HEK293 (cell line): ENCODE data around the gene LNX1.

ENCODE experiments used
- CTCF ChIA-PET: fragments of 350-600 bp; formaldehyde crosslinking; extraction: SDS; loops from one replicate; lab custom pipeline; 2021; ENCODE audit warnings: antibody characterized with exemption; lab: Yijun Ruan, JAX
- POLR2A ChIA-PET: fragments of 300-600 bp; formaldehyde crosslinking; extraction: SDS; loops from one replicate; lab custom pipeline; 2020; ENCODE audit warnings: antibody characterized with exemption, inconsistent platforms; lab: Yijun Ruan, JAX
- H3K27ac ChIP-seq: fragments of 200-500 bp; sonication (Bioruptor generic); 2 replicates; pipeline ENCODE4 v1.5.1; 2014; ENCODE audit warnings: low read depth, low read length, control low read depth, inconsistent platforms; ENCODE audit errors: extremely low read depth
- H3K36me3 ChIP-seq, 2 experiments: fragments of 200-500 bp in 1 of 2; sonication (Bioruptor generic) in 1 of 2; 1 replicate in 1 of 2; 2 replicates in 1 of 2; pipeline ENCODE4 v1.5.1; 2014 to 2017; ENCODE audit warnings: inconsistent platforms in 2 of 2, low read length in 2 of 2; ENCODE audit not compliant: control insufficient read depth in 2 of 2, insufficient read depth in 1 of 2
- H3K4me1 ChIP-seq: fragments of 200-500 bp; sonication (Bioruptor generic); 2 replicates; pipeline ENCODE4 v1.5.1; 2014; ENCODE audit warnings: mild to moderate bottlenecking, low read length, inconsistent platforms; ENCODE audit not compliant: control insufficient read depth, insufficient read depth
- H3K4me3 ChIP-seq: 2 replicates; pipeline ENCODE4 v1.5.1; 2011; ENCODE audit warnings: low read depth, mild to moderate bottlenecking, control low read depth, low read length, moderate library complexity
- H3K9me3 ChIP-seq: fragments of 200-500 bp; sonication (Bioruptor generic); 2 replicates; pipeline ENCODE4 v1.5.1; 2014; ENCODE audit warnings: low read depth, low read length, inconsistent platforms; ENCODE audit not compliant: control insufficient read depth, insufficient read depth
- BCL11A ChIP-seq: fragments of 450-650 bp; formaldehyde crosslinking; IDR thresholded peaks from 2 replicates; pipeline ENCODE4 v1.5.1; 2016; ENCODE audit warnings: low read depth, missing biosample characterization, missing genetic modification characterization
- GLI2 ChIP-seq: fragments of 450-650 bp; formaldehyde crosslinking; IDR thresholded peaks from 2 replicates; pipeline ENCODE4; 2017; ENCODE audit warnings: missing biosample characterization, missing genetic modification characterization, low read depth, borderline replicate concordance
- KLF10 ChIP-seq: fragments of 450-650 bp; IDR thresholded peaks from 2 replicates; pipeline ENCODE4 v1.5.1; 2018; ENCODE audit warnings: missing biosample characterization, mild to moderate bottlenecking, missing genetic modification characterization
- SALL2 ChIP-seq: fragments of 450-650 bp; formaldehyde crosslinking; IDR thresholded peaks from 2 replicates; pipeline ENCODE4 v1.5.0; 2017; ENCODE audit warnings: missing biosample characterization, mild to moderate bottlenecking, missing genetic modification characterization, borderline replicate concordance
- SCRT2 ChIP-seq: fragments of 450-650 bp; formaldehyde crosslinking; IDR thresholded peaks from 2 replicates; pipeline ENCODE4 v1.5.1; 2016; ENCODE audit warnings: missing biosample characterization, missing genetic modification characterization
- SP2 ChIP-seq: fragments of 450-650 bp; formaldehyde crosslinking; IDR thresholded peaks from 2 replicates; pipeline ENCODE4 v1.5.1; 2016; ENCODE audit warnings: missing biosample characterization, missing genetic modification characterization
- ZFP69B ChIP-seq: fragments of 450-650 bp; formaldehyde crosslinking; IDR thresholded peaks from 2 replicates; pipeline ENCODE4 v1.5.1; 2016; ENCODE audit warnings: missing biosample characterization, missing genetic modification characterization
- ZNF114 ChIP-seq: fragments of 450-650 bp; formaldehyde crosslinking; IDR thresholded peaks from 2 replicates; pipeline ENCODE4 v1.5.0; 2017; ENCODE audit warnings: missing biosample characterization, missing genetic modification characterization
- ZNF133 ChIP-seq: fragments of 450-650 bp; formaldehyde crosslinking; IDR thresholded peaks from 2 replicates; pipeline ENCODE4 v1.5.1; 2016; ENCODE audit warnings: missing biosample characterization, missing genetic modification characterization
- ZNF184 ChIP-seq: fragments of 450-650 bp; IDR thresholded peaks from 2 replicates; pipeline ENCODE4 v1.5.1; 2018; ENCODE audit warnings: missing biosample characterization, mild to moderate bottlenecking, missing genetic modification characterization
- ZNF302 ChIP-seq: fragments of 450-650 bp; formaldehyde crosslinking; IDR thresholded peaks from 2 replicates; pipeline ENCODE4 v1.5.1; 2016; ENCODE audit warnings: missing biosample characterization, missing genetic modification characterization, low read depth
- ZNF335 ChIP-seq: fragments of 450-650 bp; formaldehyde crosslinking; conservative IDR thresholded peaks from 2 replicates; pipeline ENCODE4 v1.5.1; 2016; ENCODE audit warnings: missing biosample characterization, missing genetic modification characterization
- ZNF350 ChIP-seq: fragments of 450-650 bp; formaldehyde crosslinking; IDR thresholded peaks from 2 replicates; pipeline ENCODE4 v1.5.0; 2017; ENCODE audit warnings: missing biosample characterization, mild to moderate bottlenecking, missing genetic modification characterization
- ZNF354C ChIP-seq: fragments of 450-650 bp; formaldehyde crosslinking; IDR thresholded peaks from 2 replicates; pipeline ENCODE4 v1.5.1; 2016; ENCODE audit warnings: missing biosample characterization, missing genetic modification characterization, low read depth, borderline replicate concordance
- ZNF391 ChIP-seq: fragments of 450-650 bp; formaldehyde crosslinking; IDR thresholded peaks from 2 replicates; pipeline ENCODE4 v1.5.1; 2016; ENCODE audit warnings: low read depth, missing biosample characterization, missing genetic modification characterization, borderline replicate concordance
- ZNF514 ChIP-seq: fragments of 450-650 bp; formaldehyde crosslinking; IDR thresholded peaks from 2 replicates; pipeline ENCODE4 v1.5.1; 2016; ENCODE audit warnings: missing biosample characterization, missing genetic modification characterization
- ZNF677 ChIP-seq: fragments of 450-650 bp; IDR thresholded peaks from 2 replicates; pipeline ENCODE4 v1.5.0; 2018; ENCODE audit warnings: missing biosample characterization, mild to moderate bottlenecking, missing genetic modification characterization, moderate library complexity
- ZNF768 ChIP-seq: fragments of 450-650 bp; formaldehyde crosslinking; IDR thresholded peaks from 2 replicates; pipeline ENCODE4 v1.5.1; 2018; ENCODE audit warnings: missing biosample characterization, mild to moderate bottlenecking, missing genetic modification characterization
- ZNF776 ChIP-seq: fragments of 450-650 bp; formaldehyde crosslinking; IDR thresholded peaks from 2 replicates; pipeline ENCODE4 v1.5.0; 2017; ENCODE audit warnings: missing biosample characterization, missing genetic modification characterization, borderline replicate concordance
- ZNF785 ChIP-seq: fragments of 450-650 bp; formaldehyde crosslinking; IDR thresholded peaks from 2 replicates; pipeline ENCODE4 v1.5.1; 2016; ENCODE audit warnings: missing biosample characterization, missing genetic modification characterization
- ZNF792 ChIP-seq: fragments of 450-650 bp; formaldehyde crosslinking; IDR thresholded peaks from 2 replicates; pipeline ENCODE4 v1.5.1; 2016; ENCODE audit warnings: missing biosample characterization, missing genetic modification characterization
- ZNF843 ChIP-seq: fragments of 450-650 bp; formaldehyde crosslinking; IDR thresholded peaks from 2 replicates; pipeline ENCODE4 v1.5.1; 2016; ENCODE audit warnings: missing biosample characterization, missing genetic modification characterization
- ZXDB ChIP-seq: fragments of 450-650 bp; formaldehyde crosslinking; IDR thresholded peaks from 2 replicates; pipeline ENCODE4 v1.5.1; 2016; ENCODE audit warnings: missing biosample characterization, missing genetic modification characterization
- TF ChIP-seq, protein P1 (sequence below): fragments of 450-650 bp; formaldehyde crosslinking; IDR thresholded peaks from 2 replicates; pipeline ENCODE4 v1.5.1; 2016; ENCODE audit warnings: missing biosample characterization, missing genetic modification characterization, borderline replicate concordance
- TF ChIP-seq, protein P2 (sequence below): fragments of 450-650 bp; formaldehyde crosslinking; IDR thresholded peaks from 2 replicates; pipeline ENCODE4 v1.5.1; 2017; ENCODE audit warnings: missing biosample characterization, missing genetic modification characterization
- TF ChIP-seq, protein P3 (sequence below): fragments of 450-650 bp; formaldehyde crosslinking; IDR thresholded peaks from 2 replicates; pipeline ENCODE4 v1.5.1; 2017; ENCODE audit warnings: missing biosample characterization, missing genetic modification characterization

Gene LNX1

GRCh38 chr4:53576676-53577372 lies 14.5 kb downstream of the LNX1 start (continued):
- peak; percentile 91 for TF ChIP-seq ZNF843 (tag by site-specific recombination)
- TF ChIP-seq ZXDB (tag by site-specific recombination), result peak; percentile 62
- TF ChIP-seq KLF10 (tag by site-specific recombination), result 0 out of 2 replicates have a peak, but pooled peaks have one; percentile 32
- no peak for TF ChIP-seq ZNF133
- TF ChIP-seq ZNF768 (tag by site-specific recombination), result no peak
- TF ChIP-seq ZNF350, result no peak
- TF ChIP-seq, protein P1, sequence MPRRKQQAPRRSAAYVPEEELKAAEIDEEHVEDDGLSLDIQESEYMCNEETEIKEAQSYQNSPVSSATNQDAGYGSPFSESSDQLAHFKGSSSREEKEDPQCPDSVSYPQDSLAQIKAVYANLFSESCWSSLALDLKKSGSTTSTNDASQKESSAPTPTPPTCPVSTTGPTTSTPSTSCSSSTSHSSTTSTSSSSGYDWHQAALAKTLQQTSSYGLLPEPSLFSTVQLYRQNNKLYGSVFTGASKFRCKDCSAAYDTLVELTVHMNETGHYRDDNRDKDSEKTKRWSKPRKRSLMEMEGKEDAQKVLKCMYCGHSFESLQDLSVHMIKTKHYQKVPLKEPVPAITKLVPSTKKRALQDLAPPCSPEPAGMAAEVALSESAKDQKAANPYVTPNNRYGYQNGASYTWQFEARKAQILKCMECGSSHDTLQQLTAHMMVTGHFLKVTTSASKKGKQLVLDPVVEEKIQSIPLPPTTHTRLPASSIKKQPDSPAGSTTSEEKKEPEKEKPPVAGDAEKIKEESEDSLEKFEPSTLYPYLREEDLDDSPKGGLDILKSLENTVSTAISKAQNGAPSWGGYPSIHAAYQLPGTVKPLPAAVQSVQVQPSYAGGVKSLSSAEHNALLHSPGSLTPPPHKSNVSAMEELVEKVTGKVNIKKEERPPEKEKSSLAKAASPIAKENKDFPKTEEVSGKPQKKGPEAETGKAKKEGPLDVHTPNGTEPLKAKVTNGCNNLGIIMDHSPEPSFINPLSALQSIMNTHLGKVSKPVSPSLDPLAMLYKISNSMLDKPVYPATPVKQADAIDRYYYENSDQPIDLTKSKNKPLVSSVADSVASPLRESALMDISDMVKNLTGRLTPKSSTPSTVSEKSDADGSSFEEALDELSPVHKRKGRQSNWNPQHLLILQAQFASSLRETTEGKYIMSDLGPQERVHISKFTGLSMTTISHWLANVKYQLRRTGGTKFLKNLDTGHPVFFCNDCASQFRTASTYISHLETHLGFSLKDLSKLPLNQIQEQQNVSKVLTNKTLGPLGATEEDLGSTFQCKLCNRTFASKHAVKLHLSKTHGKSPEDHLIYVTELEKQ (tag by site-specific recombination), result peak; percentile 32; the same call in 1 of the 2 replicates
- TF ChIP-seq, protein P2, sequence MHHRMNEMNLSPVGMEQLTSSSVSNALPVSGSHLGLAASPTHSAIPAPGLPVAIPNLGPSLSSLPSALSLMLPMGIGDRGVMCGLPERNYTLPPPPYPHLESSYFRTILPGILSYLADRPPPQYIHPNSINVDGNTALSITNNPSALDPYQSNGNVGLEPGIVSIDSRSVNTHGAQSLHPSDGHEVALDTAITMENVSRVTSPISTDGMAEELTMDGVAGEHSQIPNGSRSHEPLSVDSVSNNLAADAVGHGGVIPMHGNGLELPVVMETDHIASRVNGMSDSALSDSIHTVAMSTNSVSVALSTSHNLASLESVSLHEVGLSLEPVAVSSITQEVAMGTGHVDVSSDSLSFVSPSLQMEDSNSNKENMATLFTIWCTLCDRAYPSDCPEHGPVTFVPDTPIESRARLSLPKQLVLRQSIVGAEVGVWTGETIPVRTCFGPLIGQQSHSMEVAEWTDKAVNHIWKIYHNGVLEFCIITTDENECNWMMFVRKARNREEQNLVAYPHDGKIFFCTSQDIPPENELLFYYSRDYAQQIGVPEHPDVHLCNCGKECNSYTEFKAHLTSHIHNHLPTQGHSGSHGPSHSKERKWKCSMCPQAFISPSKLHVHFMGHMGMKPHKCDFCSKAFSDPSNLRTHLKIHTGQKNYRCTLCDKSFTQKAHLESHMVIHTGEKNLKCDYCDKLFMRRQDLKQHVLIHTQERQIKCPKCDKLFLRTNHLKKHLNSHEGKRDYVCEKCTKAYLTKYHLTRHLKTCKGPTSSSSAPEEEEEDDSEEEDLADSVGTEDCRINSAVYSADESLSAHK (tag by site-specific recombination), result peak; percentile 65
- TF ChIP-seq GLI2 (tag by site-specific recombination), result peak; percentile 61; the same call in 1 of the 2 replicates
- peak; percentile 45; the same call in 1 of the 2 replicates for TF ChIP-seq ZNF184 (tag by site-specific recombination)
- TF ChIP-seq, protein P3, sequence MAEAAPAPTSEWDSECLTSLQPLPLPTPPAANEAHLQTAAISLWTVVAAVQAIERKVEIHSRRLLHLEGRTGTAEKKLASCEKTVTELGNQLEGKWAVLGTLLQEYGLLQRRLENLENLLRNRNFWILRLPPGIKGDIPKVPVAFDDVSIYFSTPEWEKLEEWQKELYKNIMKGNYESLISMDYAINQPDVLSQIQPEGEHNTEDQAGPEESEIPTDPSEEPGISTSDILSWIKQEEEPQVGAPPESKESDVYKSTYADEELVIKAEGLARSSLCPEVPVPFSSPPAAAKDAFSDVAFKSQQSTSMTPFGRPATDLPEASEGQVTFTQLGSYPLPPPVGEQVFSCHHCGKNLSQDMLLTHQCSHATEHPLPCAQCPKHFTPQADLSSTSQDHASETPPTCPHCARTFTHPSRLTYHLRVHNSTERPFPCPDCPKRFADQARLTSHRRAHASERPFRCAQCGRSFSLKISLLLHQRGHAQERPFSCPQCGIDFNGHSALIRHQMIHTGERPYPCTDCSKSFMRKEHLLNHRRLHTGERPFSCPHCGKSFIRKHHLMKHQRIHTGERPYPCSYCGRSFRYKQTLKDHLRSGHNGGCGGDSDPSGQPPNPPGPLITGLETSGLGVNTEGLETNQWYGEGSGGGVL (tag by site-specific recombination), result peak; percentile 19; the same call in 1 of the 2 replicates
- peak; percentile 56 for TF ChIP-seq ZNF335
- TF ChIP-seq BCL11A (tag by site-specific recombination), result no peak

DNA sequence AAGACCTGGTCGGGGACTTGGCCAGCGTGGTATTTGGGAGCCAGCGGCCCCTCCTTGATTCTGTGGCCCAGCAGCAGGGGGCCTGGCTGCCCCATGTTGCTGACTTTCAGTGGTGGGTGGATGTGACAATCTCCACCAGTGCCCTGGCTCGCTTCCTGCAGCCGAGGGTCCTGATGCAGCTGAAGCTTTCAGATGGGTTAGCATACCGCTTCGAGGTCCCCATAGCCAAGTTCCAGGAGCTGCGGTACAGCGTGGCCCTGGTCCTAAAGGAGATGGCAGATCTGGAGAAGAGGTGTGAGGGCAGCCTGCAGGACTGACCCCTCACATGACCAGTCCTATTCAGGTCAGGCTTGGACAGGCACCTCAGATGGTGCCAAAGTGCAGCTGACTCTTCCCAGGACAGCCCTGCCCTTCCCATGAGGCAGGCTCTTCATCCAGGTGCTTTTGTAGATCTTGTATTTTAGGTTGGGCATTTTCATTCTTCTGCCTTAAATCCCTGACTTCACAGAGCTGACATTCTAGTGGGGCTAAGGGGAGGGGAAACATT lies 15.1 kb downstream of the LNX1 start:
- H3K4me1 ChIP-seq, result peaks cover 5% of the 10 kb centered on the region
- H3K27ac ChIP-seq, result peak overlapping the region; percentile 68

More for the DNA sequence above, 15.1 kb downstream of the LNX1 start:
- no peak overlapping the region for H3K4me3 ChIP-seq
- no peaks in the 10 kb centered on the region for H3K9me3 ChIP-seq
- TF ChIP-seq SP2 (tag by site-specific recombination) (no peak), ZFP69B (tag by site-specific recombination) (no peak), ZNF677 (no peak), ZNF391 (tag by site-specific recombination) (no peak), ZNF335 (no peak), SCRT2 (tag by site-specific recombination) (no peak), SALL2 (tag by site-specific recombination) (no peak), ZNF776 (tag by site-specific recombination) (no peak), ZNF785 (tag by site-specific recombination) (no peak), ZNF114 (no peak), ZNF302 (tag by site-specific recombination) (no peak), ZNF792 (no peak), ZNF514 (tag by site-specific recombination) (no peak), ZNF354C (tag by site-specific recombination) (no peak)
- TF ChIP-seq, protein P2 (tag by site-specific recombination), result no peak
- ChIA-PET CTCF (no interaction called here), POLR2A (no interaction called here)
- H3K36me3 ChIP-seq, result no peaks in the 10 kb centered on the region; a peak in 1 of 3 replicates
